GM12878 (cell line): ENCODE data around the gene UQCR10. TPM values are rescaled to one million over a fixed set of nuclear protein-coding genes. Genes with fewer than 3 reads are reported as not detected.

Experiments
- ATAC-seq: fragments of 200-7000 bp; cut with Tn5 transposase; 3 replicates; pipeline ENCODE4 v1.9.1; 2020; ENCODE audit warnings: mild to moderate bottlenecking, moderate library complexity
- BruUV-seq: library from RNA; stranded (reverse); fragments of 400-500 nt; replicated peaks from 2 replicates; lab custom pipeline; 2021; lab: Mats Ljungman, UMichigan
- CTCF ChIA-PET: fragments of 300-600 bp; sonication (Branson Sonifier 250); formaldehyde crosslinking; extraction: SDS; loops from one replicate; lab custom pipeline; 2021; ENCODE audit warnings: inconsistent platforms; lab: Yijun Ruan, JAX
- POLR2A ChIA-PET: fragments of 350-600 bp; formaldehyde crosslinking; extraction: SDS; loops from one replicate; lab custom pipeline; 2021; ENCODE audit warnings: inconsistent platforms; lab: Charles Lee
- RAD21 ChIA-PET: fragments of 300-600 bp; sonication (Branson Sonifier 250); formaldehyde crosslinking; loops from one replicate; lab custom pipeline; 2023; ENCODE audit warnings: antibody characterized with exemption; ENCODE audit not compliant: unreplicated experiment; lab: Charles Lee
- SMC1A ChIA-PET: fragments of 300-600 bp; sonication (Branson Sonifier 250); formaldehyde crosslinking; loops from one replicate; lab custom pipeline; 2023; ENCODE audit not compliant: unreplicated experiment, uncharacterized antibody; lab: Charles Lee
- DNase-seq: peaks from one replicate; pipeline ENCODE4 v3.0.0-alpha.2; 2011; ENCODE audit warnings: low read depth, low spot score
- FAIRE-seq: peaks from 3 replicates; lab custom pipeline; 2011; peaks lifted over from hg19 to GRCh38; lab: Jason Lieb, UNC
- H2AFZ ChIP-seq: 2 replicates; pipeline ENCODE4 v1.6.0; 2011; ENCODE audit warnings: low read depth, low read length, control low read depth; ENCODE audit not compliant: control insufficient read depth
- H3K27ac ChIP-seq: 2 replicates; pipeline ENCODE4 v1.5.1; 2011; ENCODE audit warnings: control low read depth; ENCODE audit not compliant: control insufficient read depth, insufficient read depth
- H3K27me3 ChIP-seq, 2 experiments: replicated peaks in 1 of 2; 2 replicates each; pipeline versions ENCODE4 v1.6.0 to v1.6.1; 2011; ENCODE audit warnings: low read length in 1 of 2; ENCODE audit not compliant: control insufficient read depth in 2 of 2, insufficient read depth in 2 of 2
- H3K36me3 ChIP-seq, 2 experiments: 2 replicates each; pipeline ENCODE4 v1.5.1; 2011; ENCODE audit warnings: low read length in 1 of 2; ENCODE audit not compliant: control insufficient read depth in 2 of 2, insufficient read depth in 2 of 2
- H3K4me1 ChIP-seq: 2 replicates; pipeline ENCODE4 v1.6.1; 2011; ENCODE audit warnings: mild to moderate bottlenecking, low read length, moderate library complexity, mixed read lengths; ENCODE audit not compliant: control insufficient read depth, insufficient read depth
- H3K4me2 ChIP-seq: 2 replicates; pipeline ENCODE4 v1.6.0; 2011; ENCODE audit warnings: control low read depth; ENCODE audit not compliant: control insufficient read depth, insufficient read depth
- H3K4me3 ChIP-seq: fragments of 200-600 bp; sonication (generic); 2 replicates; pipeline ENCODE4 v1.5.1; 2016
- H3K79me2 ChIP-seq: 2 replicates; pipeline ENCODE4 v1.6.0; 2011; ENCODE audit warnings: low read length; ENCODE audit not compliant: control insufficient read depth, insufficient read depth
- H3K9ac ChIP-seq: 2 replicates; pipeline ENCODE4 v1.8.0; 2011; ENCODE audit warnings: low read length, control low read depth, mixed read lengths; ENCODE audit not compliant: control insufficient read depth, insufficient read depth
- H3K9me3 ChIP-seq: replicated peaks from 3 replicates; pipeline ENCODE4 v1.5.1; 2011; ENCODE audit warnings: mild to moderate bottlenecking, low read length; ENCODE audit not compliant: control insufficient read depth, insufficient read depth
- H4K20me1 ChIP-seq: 2 replicates; pipeline ENCODE4 v1.6.0; 2011; ENCODE audit not compliant: control insufficient read depth, insufficient read depth
- CBFB ChIP-seq: IDR thresholded peaks from 2 replicates; pipeline ENCODE4 v1.6.1; 2016; ENCODE audit warnings: antibody characterized with exemption, low read depth
- CHD1 ChIP-seq: IDR thresholded peaks from 2 replicates; pipeline ENCODE4 v1.6.1; 2012; ENCODE audit warnings: low read depth, low read length, improper control_type of control experiment
- CREM ChIP-seq: IDR thresholded peaks from 2 replicates; pipeline ENCODE4 v1.6.1; 2014; ENCODE audit warnings: antibody characterized with exemption, low read depth
- EP300 ChIP-seq, 2 experiments: fragments of 150-350 bp in 1 of 2; IDR thresholded peaks; 2 replicates each; pipeline ENCODE4 v1.6.1; 2011 to 2012; ENCODE audit warnings: low read depth in 2 of 2, low read length in 2 of 2, borderline replicate concordance in 1 of 2, improper control_type of control experiment in 1 of 2, inconsistent platforms in 1 of 2; ENCODE audit not compliant: control insufficient read depth in 1 of 2
- HDAC6 ChIP-seq: fragments of 200-600 bp; sonication (generic); IDR thresholded peaks from one replicate; pipeline ENCODE4 v1.8.0; 2017; ENCODE audit warnings: antibody characterized with exemption; ENCODE audit not compliant: unreplicated experiment
- IRF3 ChIP-seq: fragments of 450-650 bp; IDR thresholded peaks from 2 replicates; pipeline ENCODE4 v1.6.1; 2014; ENCODE audit warnings: mild to moderate bottlenecking
- JUND ChIP-seq: IDR thresholded peaks from 2 replicates; pipeline ENCODE4 v1.6.1; 2012; ENCODE audit warnings: low read depth, mild to moderate bottlenecking, low read length, improper control_type of control experiment, moderate library complexity
- KDM1A ChIP-seq: fragments of 200-600 bp; sonication (generic); IDR thresholded peaks from 2 replicates; pipeline ENCODE4 v1.6.1; 2016; ENCODE audit warnings: borderline replicate concordance
- MAX ChIP-seq: IDR thresholded peaks from 2 replicates; pipeline ENCODE4 v1.6.1; 2012; ENCODE audit warnings: low read depth, low read length, improper control_type of control experiment
- MYB ChIP-seq: fragments of 150-350 bp; IDR thresholded peaks from 2 replicates; pipeline ENCODE4 v1.6.1; 2014; ENCODE audit warnings: mild to moderate bottlenecking, low read depth, low read length, borderline replicate concordance
- NKRF ChIP-seq: fragments of 450-650 bp; conservative IDR thresholded peaks from 2 replicates; pipeline ENCODE4 v1.6.1; 2017; ENCODE audit warnings: mild to moderate bottlenecking, moderate library complexity
- PML ChIP-seq: IDR thresholded peaks from 2 replicates; pipeline ENCODE4 v1.6.1; 2012; ENCODE audit warnings: low read length, inconsistent platforms
- RELB ChIP-seq: fragments of 450-650 bp; IDR thresholded peaks from 2 replicates; pipeline ENCODE4 v1.6.1; 2017; ENCODE audit warnings: low read depth, mild to moderate bottlenecking, moderate library complexity
- SMC3 ChIP-seq: IDR thresholded peaks from 2 replicates; pipeline ENCODE4 v1.6.1; 2011; ENCODE audit warnings: low read length, improper control_type of control experiment, borderline replicate concordance
- TCF3 ChIP-seq: IDR thresholded peaks from 2 replicates; pipeline ENCODE4 v1.6.1; 2012; ENCODE audit warnings: low read depth, mild to moderate bottlenecking, low read length, borderline replicate concordance; ENCODE audit not compliant: insufficient read depth
- ZBTB33 ChIP-seq: fragments of 450-650 bp; IDR thresholded peaks from 2 replicates; pipeline ENCODE4 v1.6.1; 2017; ENCODE audit warnings: mild to moderate bottlenecking
- ZNF207 ChIP-seq: fragments of 450-650 bp; IDR thresholded peaks from 2 replicates; pipeline ENCODE4 v1.6.1; 2014; ENCODE audit warnings: antibody characterized with exemption, mild to moderate bottlenecking, borderline replicate concordance
- WGBS: methylation state at CpG from one replicate; pipeline ENCODE4 v1.1.6; 2016; ENCODE audit warnings: low lambda C conversion rate; ENCODE audit not compliant: insufficient replicate concordance, insufficient coverage; ENCODE audit errors: missing lambda C conversion rate; 5-methylcytosine and 5-hydroxymethylcytosine counted together
- in situ Hi-C: fragments of 300-500 bp; cut with MboI; formaldehyde crosslinking; loops from 9 replicates; pipeline ENCODE4 v1.14.3; 2018; ENCODE audit warnings: mixed read lengths
- intact Hi-C: fragments of 100-400 bp; cut with micrococcal nuclease; formaldehyde crosslinking; loops from one replicate; pipeline ENCODE4 v1.14.2; 2022; ENCODE audit not compliant: unreplicated experiment
- polyA plus RNA-seq, 11 experiments: library from polyadenylated mRNA; depleted of rRNA in 4 of 11; unstranded in 6 of 11; stranded (reverse) in 5 of 11; fragments of >200 nt; fragmentation: Nextera tagmentation in 4 of 11; fragmentation: Illumina TruSeq in 1 of 11; extraction: Ambion mirVana in 4 of 11; extraction: Trizol in 1 of 11; gene quantifications; 1 replicate in 1 of 11; 2 replicates in 10 of 11; pipeline versions ENCODE4 v1.2.1 to v1.2.3, GENCODE V29; 2011 to 2016; ENCODE audit warnings: inconsistent platforms in 2 of 11, missing spikeins in 2 of 11, low read depth in 1 of 11
- total RNA-seq, 4 experiments: library from RNA; depleted of rRNA in 3 of 4; stranded (reverse); fragments of >200 nt in 3 of 4; fragmentation: Illumina TruSeq in 1 of 4; extraction: Trizol in 1 of 4; gene quantifications; 2 replicates each; pipeline versions ENCODE4 v1.2.1 to v1.2.3, GENCODE V29; 2013 to 2021

UQCR10 gene
- total and polyA plus RNA-seq, 10 of the 15 experiments (the other 5 are each of a cell fraction or from before 2014, with no cell fraction given) = 144 to 1,021 (median 214) TPM

GRCh38 chr22:29804985-29805384 is 37.8 kb downstream of the UQCR10 start:
- in situ Hi-C loops = no loop called here
- Histone ChIP-seq H4K20me1 (no peaks in the 10 kb centered on the region), H3K79me2 (no peaks in the 10 kb centered on the region), H3K9me3 (no peaks in the 10 kb centered on the region), H3K27me3 (no peaks in the 10 kb centered on the region), H3K4me1 (no peaks in the 10 kb centered on the region), H3K27ac (no peak overlapping the region), H3K4me2 (no peak overlapping the region), H2AFZ (no peak overlapping the region), H3K4me3 (no peak overlapping the region), H3K9ac (no peak overlapping the region), H3K36me3 (peaks cover 13 to 39% of the 10 kb centered on the region in 2 experiments; a peak in 3 of 4 replicates)
- no peak for ATAC-seq
- ChIA-PET RAD21 (no interaction called here), POLR2A (no interaction called here), CTCF (interaction anchor here (2.1 kb wide), 1 partner anchor 198 kb away, joined by 5 read pairs; no protein-coding TSS in a partner anchor), SMC1A (interaction anchor here (1.4 kb wide), 1 partner anchor 200 kb away, joined by 4 read pairs; no protein-coding TSS in a partner anchor)
- 69% methylated on average over 2 of the region's 2 CpGs for WGBS
- no peak for DNase-seq
- intact Hi-C loops = no loop called here
- FAIRE-seq = no peak
- BruUV-seq = no TSS peak
- TF ChIP-seq PML (no peak), CBFB (no peak), MYB (no peak), MAX (no peak), KDM1A (no peak), ZNF207 (no peak), HDAC6 (no peak), NKRF (no peak), EP300 (IDR thresholded peaks at IDR 0.05; ENCODE audit: borderline replicate concordance in 1 of 2, control insufficient read depth in 1 of 2, low read depth in 2 of 2, low read length in 2 of 2) (no peak), ZBTB33 (no peak), RELB (no peak), CHD1 (no peak), CREM (no peak), SMC3 (no peak), TCF3 (no peak), IRF3 (no peak), JUND (no peak)
